ENCODE data around the gene APPBP2. TPM values are rescaled to one million over a fixed set of nuclear protein-coding genes. Genes with fewer than 3 reads are reported as not detected.

The APPBP2 gene
- total RNA-seq, 2 experiments from 2014 or later = 18.5 to 18.7 TPM

DNA sequence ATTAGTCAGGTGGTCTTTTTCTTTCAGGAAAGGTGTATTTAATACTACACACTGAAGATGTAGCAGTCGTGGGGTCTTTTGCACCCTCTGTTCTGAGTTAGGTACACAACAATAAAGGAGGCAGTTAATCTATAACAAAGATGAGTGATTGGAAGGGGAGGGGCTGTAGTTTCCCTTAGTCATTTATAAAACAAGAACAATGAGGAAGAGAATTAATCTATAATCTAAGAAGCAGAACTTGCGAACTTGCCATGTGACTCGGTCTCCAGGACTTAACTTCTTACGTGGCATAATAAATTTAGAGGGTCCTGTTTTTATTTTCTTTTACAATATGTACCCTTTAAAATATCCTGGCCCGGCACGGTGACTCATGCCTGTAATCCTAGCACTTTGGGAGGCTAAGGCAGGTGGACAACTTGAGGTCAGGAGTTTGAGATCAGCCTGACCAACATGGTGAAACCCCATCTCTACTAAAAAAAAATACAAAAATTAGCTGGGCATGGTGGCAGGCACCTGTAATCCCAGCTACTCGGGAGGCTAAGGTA is 8.6 kb upstream of the APPBP2 start:
- ChIA-PET POLR2A (no interaction called here), CTCF (no interaction called here)
- Histone ChIP-seq H3K4me1 (ENCODE audit: insufficient read depth, low read length) (no peaks in the 10 kb centered on the region), H3K36me3 (ENCODE audit: insufficient read depth, low read length) (no peaks in the 10 kb centered on the region), H3K27me3 (ENCODE audit: control insufficient read depth in 1 of 2, insufficient read depth in 2 of 2, low read length in 2 of 2) (no peaks in the 10 kb centered on the region), H3K27ac (ENCODE audit: low read depth in 1 of 2, low read length in 2 of 2) (no peak overlapping the region), H3K9me3 (ENCODE audit: control insufficient read depth in 1 of 2, insufficient read depth in 1 of 2, low read length in 2 of 2) (no peaks in the 10 kb centered on the region), H3K4me3 (ENCODE audit: low read length) (no peak overlapping the region)
- ATAC-seq (ENCODE audit: poor library complexity) (no peak), DNase-seq (no peak)
- intact Hi-C loops (cut with DNase I, micrococcal nuclease) = no loop called here
- TF ChIP-seq, protein P1, sequence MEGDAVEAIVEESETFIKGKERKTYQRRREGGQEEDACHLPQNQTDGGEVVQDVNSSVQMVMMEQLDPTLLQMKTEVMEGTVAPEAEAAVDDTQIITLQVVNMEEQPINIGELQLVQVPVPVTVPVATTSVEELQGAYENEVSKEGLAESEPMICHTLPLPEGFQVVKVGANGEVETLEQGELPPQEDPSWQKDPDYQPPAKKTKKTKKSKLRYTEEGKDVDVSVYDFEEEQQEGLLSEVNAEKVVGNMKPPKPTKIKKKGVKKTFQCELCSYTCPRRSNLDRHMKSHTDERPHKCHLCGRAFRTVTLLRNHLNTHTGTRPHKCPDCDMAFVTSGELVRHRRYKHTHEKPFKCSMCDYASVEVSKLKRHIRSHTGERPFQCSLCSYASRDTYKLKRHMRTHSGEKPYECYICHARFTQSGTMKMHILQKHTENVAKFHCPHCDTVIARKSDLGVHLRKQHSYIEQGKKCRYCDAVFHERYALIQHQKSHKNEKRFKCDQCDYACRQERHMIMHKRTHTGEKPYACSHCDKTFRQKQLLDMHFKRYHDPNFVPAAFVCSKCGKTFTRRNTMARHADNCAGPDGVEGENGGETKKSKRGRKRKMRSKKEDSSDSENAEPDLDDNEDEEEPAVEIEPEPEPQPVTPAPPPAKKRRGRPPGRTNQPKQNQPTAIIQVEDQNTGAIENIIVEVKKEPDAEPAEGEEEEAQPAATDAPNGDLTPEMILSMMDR (IDR thresholded peaks at IDR 0.05) = no peak
- H3K27ac Mint-ChIP-seq = no peak overlapping the region
- H3K4me1 Mint-ChIP-seq (ENCODE audit: low read depth) = no peaks in the 10 kb centered on the region
- H3K36me3 Mint-ChIP-seq (ENCODE audit: low read depth) = no peaks in the 10 kb centered on the region
- H3K27me3 Mint-ChIP-seq = no peaks in the 10 kb centered on the region
- H3K4me3 Mint-ChIP-seq = no peak overlapping the region
- no peaks in the 10 kb centered on the region for H3K9me3 Mint-ChIP-seq

DNA sequence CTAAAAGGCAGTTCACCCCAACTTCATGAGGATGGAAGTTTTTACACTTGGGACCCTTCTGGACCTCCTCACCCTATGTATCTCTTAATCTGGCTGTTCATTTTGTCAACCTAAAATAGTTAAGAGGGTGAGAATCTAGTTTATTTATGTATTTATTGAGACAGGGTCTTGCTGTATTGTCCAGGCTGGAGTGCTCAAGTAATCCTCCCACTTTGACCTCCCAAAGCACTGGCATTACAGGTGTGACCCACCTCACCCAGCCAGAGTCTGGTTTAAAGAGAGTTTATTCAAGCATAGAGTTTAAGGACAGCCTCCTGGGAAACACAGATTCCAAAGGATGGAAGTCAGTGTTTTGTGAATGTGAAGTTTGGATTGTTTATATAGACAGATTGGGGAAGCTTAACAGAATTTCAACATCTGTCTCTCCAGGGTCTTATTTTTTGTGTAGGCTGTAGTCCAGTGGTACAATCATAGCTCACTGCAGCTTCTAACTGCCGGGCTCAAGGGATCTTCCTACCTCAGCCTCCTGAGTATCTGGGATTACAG is 8.0 kb upstream of the APPBP2 start:
- no peaks in the 10 kb centered on the region for H3K9me3 ChIP-seq (ENCODE audit: control insufficient read depth in 1 of 2, insufficient read depth in 1 of 2, low read length in 2 of 2)
- ATAC-seq (ENCODE audit: poor library complexity) (no peak), DNase-seq (no peak)
- Mint-ChIP-seq H3K27ac (no peak overlapping the region), H3K4me1 (ENCODE audit: low read depth) (no peaks in the 10 kb centered on the region), H3K9me3 (no peaks in the 10 kb centered on the region), H3K36me3 (ENCODE audit: low read depth) (no peaks in the 10 kb centered on the region), H3K27me3 (no peaks in the 10 kb centered on the region), H3K4me3 (no peak overlapping the region)
- H3K27me3 ChIP-seq (ENCODE audit: control insufficient read depth in 1 of 2, insufficient read depth in 2 of 2, low read length in 2 of 2) = no peaks in the 10 kb centered on the region
- H3K27ac ChIP-seq (ENCODE audit: low read depth in 1 of 2, low read length in 2 of 2) = no peak overlapping the region
- no peak overlapping the region for H3K4me3 ChIP-seq (ENCODE audit: low read length)
- H3K36me3 ChIP-seq (ENCODE audit: insufficient read depth, low read length) = no peaks in the 10 kb centered on the region
- POLR2A ChIA-PET = no interaction called here
- H3K4me1 ChIP-seq (ENCODE audit: insufficient read depth, low read length) = no peaks in the 10 kb centered on the region
- CTCF ChIA-PET = no interaction called here
- TF ChIP-seq, protein P1 (IDR thresholded peaks at IDR 0.05) = no peak
- intact Hi-C loops (cut with DNase I, micrococcal nuclease) = no loop called here

DNA sequence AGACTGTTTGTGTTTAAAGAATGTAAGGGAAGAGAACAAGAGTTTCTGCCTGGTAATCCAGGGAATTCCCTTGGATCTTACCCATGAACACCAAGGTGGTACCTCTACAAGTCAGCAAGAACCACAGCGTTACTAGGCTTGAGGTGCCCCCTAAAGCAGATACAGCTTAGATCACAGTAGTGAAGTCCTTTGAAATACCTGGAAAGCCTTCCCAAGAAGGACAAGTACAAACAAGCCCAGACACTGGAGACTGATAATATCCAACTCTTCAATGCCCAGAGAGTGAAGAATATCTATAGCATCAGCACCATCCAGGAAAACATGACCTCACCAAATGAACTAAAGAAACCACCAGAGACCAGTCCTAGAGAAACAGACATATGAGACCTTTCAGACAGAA is 3.8 kb upstream of the APPBP2 start:
- TF ChIP-seq, protein P1 (IDR thresholded peaks at IDR 0.05) = no peak
- H3K4me1 ChIP-seq (ENCODE audit: insufficient read depth, low read length) = peaks cover 6% of the 10 kb centered on the region
- no peak overlapping the region for H3K4me3 Mint-ChIP-seq
- no peaks in the 10 kb centered on the region for H3K9me3 Mint-ChIP-seq
- DNase-seq = no peak
- no peaks in the 10 kb centered on the region for H3K36me3 ChIP-seq (ENCODE audit: insufficient read depth, low read length)
- peaks cover 17% of the 10 kb centered on the region for H3K36me3 Mint-ChIP-seq (ENCODE audit: low read depth)
- H3K27me3 ChIP-seq (ENCODE audit: control insufficient read depth in 1 of 2, insufficient read depth in 2 of 2, low read length in 2 of 2) = no peaks in the 10 kb centered on the region
- ATAC-seq (ENCODE audit: poor library complexity) = no peak
- no peak overlapping the region for H3K4me3 ChIP-seq (ENCODE audit: low read length)
- intact Hi-C loops (cut with DNase I, micrococcal nuclease) = loop anchor here (2.0 to 10.0 kb wide), 4 partner anchors 37 to 1335 kb away; partner anchors contain the start of genes BCAS3 (in 1 of the 2), BRIP1 (in 1 of the 2) and USP32 (in 1 of the 2)
- ChIA-PET CTCF (no interaction called here), POLR2A (no interaction called here)
- H3K27ac Mint-ChIP-seq = no peak overlapping the region
- H3K27ac ChIP-seq (ENCODE audit: low read depth in 1 of 2, low read length in 2 of 2) = no peak overlapping the region
- no peaks in the 10 kb centered on the region for H3K27me3 Mint-ChIP-seq
- H3K9me3 ChIP-seq (ENCODE audit: control insufficient read depth in 1 of 2, insufficient read depth in 1 of 2, low read length in 2 of 2) = no peaks in the 10 kb centered on the region
- peaks cover 23% of the 10 kb centered on the region for H3K4me1 Mint-ChIP-seq (ENCODE audit: low read depth)

Data from CD4-positive, alpha-beta T cell (primary cell).